CD4-positive, alpha-beta T cell (primary cell): ENCODE measurements around the gene SPHK1. TPM values are rescaled to one million over a fixed set of nuclear protein-coding genes. Genes with fewer than 3 reads are reported as not detected.

ENCODE experiments used
- ATAC-seq: fragments of 200-7000 bp; cut with Tn5 transposase; one replicate; pipeline ENCODE4 v1.10.0; 2022; ENCODE audit warnings: mild to moderate bottlenecking; ENCODE audit not compliant: poor library complexity
- CTCF ChIA-PET: fragments of 350-600 bp; sonication (Branson Sonifier 250); formaldehyde crosslinking; loops from one replicate; lab custom pipeline; 2021; ENCODE audit warnings: antibody characterized with exemption, inconsistent platforms; lab: Charles Lee
- POLR2A ChIA-PET: fragments of 350-600 bp; sonication (Branson Sonifier 250); formaldehyde crosslinking; loops from one replicate; lab custom pipeline; 2021; ENCODE audit warnings: antibody characterized with exemption, inconsistent platforms; lab: Charles Lee
- DNase-seq, 14 experiments: peaks; one replicate each; pipeline ENCODE4 v3.0.0-alpha.2; 2013 to 2020; ENCODE audit warnings: mixed read lengths in 2 of 14
- H3K27ac ChIP-seq, 2 donors: one replicate each; pipeline versions ENCODE4 v1.5.1 to v1.7.0; 2013; ENCODE audit warnings: low read length in 2 of 2, low read depth in 1 of 2, mild to moderate bottlenecking in 1 of 2
- H3K27me3 ChIP-seq, 2 experiments: 1 replicate in 1 of 2; 2 replicates in 1 of 2; pipeline versions ENCODE4 v1.6.1 to v1.7.0; 2013; ENCODE audit warnings: low read length in 2 of 2, control low read depth in 1 of 2, mild to moderate bottlenecking in 1 of 2, moderate library complexity in 1 of 2; ENCODE audit not compliant: insufficient read depth in 2 of 2, control insufficient read depth in 1 of 2
- H3K36me3 ChIP-seq: one replicate; pipeline ENCODE4 v1.6.1; 2013; ENCODE audit warnings: low read length, control low read depth; ENCODE audit not compliant: insufficient read depth
- H3K4me1 ChIP-seq: one replicate; pipeline ENCODE4 v1.6.1; 2013; ENCODE audit warnings: low read length, control low read depth; ENCODE audit not compliant: insufficient read depth
- H3K4me3 ChIP-seq: one replicate; pipeline ENCODE4 v1.5.1; 2013; ENCODE audit warnings: mild to moderate bottlenecking, low read length, moderate library complexity
- H3K9me3 ChIP-seq, 2 experiments: 1 replicate in 1 of 2; 2 replicates in 1 of 2; pipeline versions ENCODE4 v1.6.1 to v1.7.0; 2013; ENCODE audit warnings: low read length in 2 of 2, mild to moderate bottlenecking in 2 of 2, control low read depth in 1 of 2, moderate library complexity in 1 of 2; ENCODE audit not compliant: control insufficient read depth in 1 of 2, insufficient read depth in 1 of 2
- H3K27ac Mint-ChIP-seq: one replicate; pipeline ENCODE4 v1.8.0; 2020; ENCODE audit warnings: mixed read lengths
- H3K27me3 Mint-ChIP-seq: one replicate; pipeline ENCODE4 v1.8.0; 2021; ENCODE audit warnings: mixed read lengths
- H3K36me3 Mint-ChIP-seq: one replicate; pipeline ENCODE4 v1.8.0; 2021; ENCODE audit warnings: low read depth, mixed read lengths
- H3K4me1 Mint-ChIP-seq: one replicate; pipeline ENCODE4 v1.8.0; 2021; ENCODE audit warnings: low read depth, mixed read lengths
- H3K4me3 Mint-ChIP-seq: one replicate; pipeline ENCODE4 v1.8.0; 2020; ENCODE audit warnings: mild to moderate bottlenecking, mixed read lengths
- H3K9me3 Mint-ChIP-seq: one replicate; pipeline ENCODE4 v1.8.0; 2020; ENCODE audit warnings: mixed read lengths
- intact Hi-C, 2 experiments: fragments of 100-400 bp; cut with DNase I in 1 of 2; cut with micrococcal nuclease in 1 of 2; formaldehyde crosslinking; loops; one replicate each; pipeline versions ENCODE4 v1.15.1 to v1.9.0; 2023 to 2025; cut with DNase I, micrococcal nuclease
- total RNA-seq, 174 experiments: library from RNA in 2 of 174; stranded (reverse) in 2 of 174; gene quantifications; one replicate each; pipeline ENCODE4 v1.2.3 and lab custom pipeline; 2021 to 2026
- TF ChIP-seq, protein P1 (sequence below): fragments of 200-600 bp; IDR thresholded peaks from one replicate; pipeline ENCODE4 v1.8.0; 2022; ENCODE audit warnings: antibody characterized with exemption, mild to moderate bottlenecking

Gene SPHK1
- total RNA-seq, 2 experiments from 2014 or later: 0.45 to 1.1 TPM

DNA sequence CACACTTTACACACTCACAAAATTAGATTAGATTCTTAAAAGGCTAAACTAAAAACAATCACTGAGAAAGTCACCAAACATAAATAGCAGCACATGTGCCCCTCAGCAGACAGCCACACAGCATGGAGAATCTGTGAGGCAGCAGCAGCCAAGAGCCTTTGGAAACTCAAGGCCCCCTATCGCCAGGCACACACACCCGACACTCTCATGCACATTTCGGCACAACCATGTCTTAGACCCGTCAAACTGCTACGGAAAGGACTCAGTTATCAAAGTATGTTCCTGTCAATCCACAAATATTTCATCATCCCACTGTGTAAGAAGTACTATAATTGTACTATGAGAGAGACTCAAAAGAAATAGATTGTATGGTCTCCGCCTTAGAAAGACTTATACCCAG lies 47.6 kb downstream of the SPHK1 start:
- ChIA-PET CTCF (no interaction called here), POLR2A (no interaction called here)
- no peaks in the 10 kb centered on the region for H3K27me3 ChIP-seq
- intact Hi-C loops: no loop called here
- no peaks in the 10 kb centered on the region for H3K4me1 ChIP-seq
- peaks cover 14% of the 10 kb centered on the region for H3K36me3 ChIP-seq
- H3K9me3 Mint-ChIP-seq: no peaks in the 10 kb centered on the region
- H3K36me3 Mint-ChIP-seq: peaks cover 5% of the 10 kb centered on the region
- DNase-seq (no peak), ATAC-seq (no peak)
- H3K9me3 ChIP-seq: no peaks in the 10 kb centered on the region
- no peaks in the 10 kb centered on the region for H3K27me3 Mint-ChIP-seq
- peaks cover 35% of the 10 kb centered on the region for H3K4me1 Mint-ChIP-seq
- H3K4me3 Mint-ChIP-seq: no peak overlapping the region
- TF ChIP-seq, protein P1, sequence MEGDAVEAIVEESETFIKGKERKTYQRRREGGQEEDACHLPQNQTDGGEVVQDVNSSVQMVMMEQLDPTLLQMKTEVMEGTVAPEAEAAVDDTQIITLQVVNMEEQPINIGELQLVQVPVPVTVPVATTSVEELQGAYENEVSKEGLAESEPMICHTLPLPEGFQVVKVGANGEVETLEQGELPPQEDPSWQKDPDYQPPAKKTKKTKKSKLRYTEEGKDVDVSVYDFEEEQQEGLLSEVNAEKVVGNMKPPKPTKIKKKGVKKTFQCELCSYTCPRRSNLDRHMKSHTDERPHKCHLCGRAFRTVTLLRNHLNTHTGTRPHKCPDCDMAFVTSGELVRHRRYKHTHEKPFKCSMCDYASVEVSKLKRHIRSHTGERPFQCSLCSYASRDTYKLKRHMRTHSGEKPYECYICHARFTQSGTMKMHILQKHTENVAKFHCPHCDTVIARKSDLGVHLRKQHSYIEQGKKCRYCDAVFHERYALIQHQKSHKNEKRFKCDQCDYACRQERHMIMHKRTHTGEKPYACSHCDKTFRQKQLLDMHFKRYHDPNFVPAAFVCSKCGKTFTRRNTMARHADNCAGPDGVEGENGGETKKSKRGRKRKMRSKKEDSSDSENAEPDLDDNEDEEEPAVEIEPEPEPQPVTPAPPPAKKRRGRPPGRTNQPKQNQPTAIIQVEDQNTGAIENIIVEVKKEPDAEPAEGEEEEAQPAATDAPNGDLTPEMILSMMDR: no peak
- no peak overlapping the region for H3K4me3 ChIP-seq
- no peak overlapping the region for H3K27ac Mint-ChIP-seq
- H3K27ac ChIP-seq: no peak overlapping the region

DNA sequence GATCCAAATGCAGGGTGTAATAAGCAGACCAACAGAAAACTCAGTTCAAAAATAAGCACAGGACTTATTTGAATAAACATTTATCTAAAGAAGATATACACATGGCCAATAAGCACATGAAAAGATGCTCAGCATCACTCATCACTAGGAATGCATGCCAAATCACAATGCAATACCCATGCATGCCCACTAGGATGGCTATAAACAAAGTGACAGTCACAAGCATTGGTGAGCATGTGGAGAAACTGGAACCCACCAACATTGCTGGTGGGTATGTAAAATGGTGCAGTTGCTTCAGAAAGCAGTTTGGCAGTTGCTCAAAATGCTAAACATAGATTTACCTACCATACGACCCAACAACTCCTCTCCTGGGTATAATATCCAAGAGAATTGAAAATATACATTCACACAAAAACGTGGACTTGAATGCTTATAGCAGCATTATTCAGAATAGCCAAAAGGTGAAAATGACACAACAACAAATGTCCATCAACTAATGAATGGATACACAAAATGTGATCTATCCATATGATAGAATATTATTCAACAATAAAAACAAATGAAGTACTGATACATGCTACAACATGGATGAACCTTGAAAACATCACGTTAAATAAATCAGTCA lies 48.4 kb downstream of the SPHK1 start:
- TF ChIP-seq, protein P1: peak; percentile 40
- no peak overlapping the region for H3K4me3 ChIP-seq
- CTCF ChIA-PET: no interaction called here
- intact Hi-C loops: no loop called here
- POLR2A ChIA-PET: no interaction called here
- H3K9me3 ChIP-seq: no peaks in the 10 kb centered on the region
- H3K36me3 ChIP-seq: peaks cover 14% of the 10 kb centered on the region
- peaks cover 5% of the 10 kb centered on the region for H3K36me3 Mint-ChIP-seq
- DNase-seq (peak in 1 of 14 experiments; percentile 20), ATAC-seq (peak; percentile 52)
- H3K27me3 Mint-ChIP-seq: no peaks in the 10 kb centered on the region
- H3K27me3 ChIP-seq: no peaks in the 10 kb centered on the region
- H3K9me3 Mint-ChIP-seq: no peaks in the 10 kb centered on the region
- H3K27ac ChIP-seq: no peak overlapping the region
- H3K4me1 Mint-ChIP-seq: peaks cover 29% of the 10 kb centered on the region
- no peak overlapping the region for H3K27ac Mint-ChIP-seq
- no peak overlapping the region for H3K4me3 Mint-ChIP-seq
- no peaks in the 10 kb centered on the region for H3K4me1 ChIP-seq

DNA sequence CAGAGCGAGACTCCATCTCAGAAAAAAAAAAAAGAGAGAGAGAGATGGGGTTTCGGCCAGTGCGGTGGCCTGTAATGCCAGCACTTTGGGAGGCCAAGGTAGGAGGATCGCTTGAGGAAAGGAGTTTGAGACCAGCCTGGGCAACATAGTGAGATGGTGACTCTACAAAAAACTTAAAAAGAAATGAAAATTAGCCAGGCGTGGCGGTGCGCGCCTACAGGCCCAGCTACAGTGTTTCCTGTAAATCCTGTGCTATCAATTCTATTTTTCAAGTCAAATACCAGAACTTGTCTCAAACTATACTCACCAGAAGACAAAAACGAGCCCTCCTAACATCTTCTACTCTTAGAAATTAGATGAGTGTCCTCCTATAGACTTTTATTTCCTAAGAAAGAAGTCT lies 49.3 kb downstream of the SPHK1 start:
- DNase-seq (no peak), ATAC-seq (no peak)
- H3K27ac ChIP-seq: no peak overlapping the region
- H3K9me3 Mint-ChIP-seq: no peaks in the 10 kb centered on the region
- no peak overlapping the region for H3K27ac Mint-ChIP-seq
- H3K4me3 Mint-ChIP-seq: no peak overlapping the region
- H3K27me3 Mint-ChIP-seq: no peaks in the 10 kb centered on the region
- no peaks in the 10 kb centered on the region for H3K4me1 ChIP-seq
- H3K9me3 ChIP-seq: no peaks in the 10 kb centered on the region
- ChIA-PET CTCF (no interaction called here), POLR2A (no interaction called here)
- no peaks in the 10 kb centered on the region for H3K36me3 Mint-ChIP-seq
- no peaks in the 10 kb centered on the region for H3K27me3 ChIP-seq
- peaks cover 26% of the 10 kb centered on the region for H3K4me1 Mint-ChIP-seq
- intact Hi-C loops: no loop called here
- H3K4me3 ChIP-seq: no peak overlapping the region
- TF ChIP-seq, protein P1: no peak
- peaks cover 14% of the 10 kb centered on the region for H3K36me3 ChIP-seq
